ENCODE data around the gene MIOX. TPM values are rescaled to one million over a fixed set of nuclear protein-coding genes. Genes with fewer than 3 reads are reported as not detected.
A peak's percentile ranks its signal among the peaks of the same experiment; 100 is the strongest.
"Not testable (repeated sequence)": the region's sequence is repeated elsewhere in the genome, so short reads cannot be mapped to it uniquely, and the experiment has no call there.

Gene MIOX
- total RNA-seq, 1 donor from 2014 or later, result 0.29 TPM

DNA sequence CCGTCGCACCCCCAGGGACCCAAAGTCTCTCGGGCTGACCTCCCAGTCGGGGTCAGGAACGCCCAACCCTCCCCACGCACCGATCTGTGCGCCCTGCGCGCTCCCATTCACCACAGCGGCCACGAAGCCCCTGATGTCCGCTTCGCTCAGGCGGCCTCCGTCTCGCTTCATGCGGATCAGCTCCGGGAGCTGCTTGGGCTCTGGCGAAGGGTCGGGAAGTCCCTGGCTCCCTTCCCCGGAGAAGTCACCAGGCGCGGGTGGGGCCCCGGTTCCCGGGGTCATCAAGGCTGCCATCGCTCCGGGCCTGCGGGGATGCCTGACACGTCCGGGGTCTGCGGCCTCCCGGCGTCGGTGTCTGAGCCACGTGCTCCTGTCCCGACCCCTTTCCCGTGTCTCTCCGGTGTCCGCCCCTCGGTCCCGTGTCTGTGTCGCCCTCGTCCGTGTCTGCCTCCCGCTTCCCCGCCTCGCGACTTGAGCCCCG is 42.8 kb downstream of the MIOX start:
- no peak for DNase-seq (ENCODE audit: low spot score)
- H3K4me1 Mint-ChIP-seq (ENCODE audit: low read depth), result peaks cover 46% of the 10 kb centered on the region

DNA sequence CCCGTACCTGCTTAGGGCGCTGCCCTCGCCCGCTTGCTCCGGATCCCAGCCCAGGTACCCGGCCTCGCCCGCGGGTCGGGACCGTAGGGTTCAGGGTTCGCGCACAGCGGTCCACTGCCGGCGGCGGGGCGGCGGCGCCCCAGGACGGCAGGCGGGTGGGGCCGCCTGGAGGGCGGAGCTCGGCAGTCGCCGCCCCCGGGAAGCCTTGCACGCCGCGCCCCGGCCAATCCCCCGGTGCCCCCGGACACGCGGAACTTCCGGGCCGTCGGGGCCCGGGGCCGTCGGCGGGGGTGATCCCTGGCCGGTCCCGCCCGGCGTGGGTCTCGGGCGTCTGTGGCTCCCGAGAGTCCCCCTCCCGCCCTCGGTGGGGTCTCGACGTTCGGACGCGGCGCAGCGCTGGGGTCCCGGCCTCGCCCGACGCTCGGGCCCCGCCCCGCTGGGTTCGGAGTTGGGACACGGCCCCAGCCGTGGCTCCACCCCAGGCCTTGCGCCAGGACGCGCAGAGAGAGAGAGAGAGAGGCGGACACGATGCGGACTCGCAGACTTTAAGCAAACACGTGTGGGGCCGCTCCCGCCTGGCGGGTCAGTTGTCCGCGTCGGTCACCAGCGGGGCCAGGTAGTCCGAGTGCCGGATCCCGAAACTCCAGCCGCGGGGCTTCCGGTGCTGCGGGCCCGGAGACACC is 43.4 kb downstream of the MIOX start, which contains the start of gene TYMP:
TYMP (minus strand) TSS at position 116 of the 683 bp plus-strand sequence. CDS start 303 bp downstream, outside the sequence.
- intact Hi-C loops (cut with micrococcal nuclease), result loop anchor here (1.0 to 10.0 kb wide), 3 partner anchors 15 to 565 kb away; partner anchors contain the start of genes KLHDC7B and PIM3
- Mint-ChIP-seq H3K36me3 (ENCODE audit: low read depth) (peaks cover 7% of the 10 kb centered on the region), H3K4me1 (ENCODE audit: low read depth) (peaks cover 45% of the 10 kb centered on the region), H3K9me3 (no peaks in the 10 kb centered on the region), H3K27ac (peak within 1 kb of the TSS; percentile 99), H3K27me3 (ENCODE audit: insufficient read depth) (no peaks in the 10 kb centered on the region), H3K4me3 (peak within 1 kb of the TSS; percentile 93)
- peak; percentile 81 for DNase-seq (ENCODE audit: low spot score)

More for the DNA sequence above, 42.8 kb downstream of the MIOX start:
- peaks cover 11% of the 10 kb centered on the region for H3K36me3 Mint-ChIP-seq (ENCODE audit: low read depth)
- no peaks in the 10 kb centered on the region for H3K9me3 Mint-ChIP-seq
- H3K4me3 Mint-ChIP-seq, result peak overlapping the region; percentile 83
- H3K27me3 Mint-ChIP-seq (ENCODE audit: insufficient read depth), result no peaks in the 10 kb centered on the region
- peak overlapping the region; percentile 34 for H3K27ac Mint-ChIP-seq
- intact Hi-C loops (cut with micrococcal nuclease), result no loop called here

DNA sequence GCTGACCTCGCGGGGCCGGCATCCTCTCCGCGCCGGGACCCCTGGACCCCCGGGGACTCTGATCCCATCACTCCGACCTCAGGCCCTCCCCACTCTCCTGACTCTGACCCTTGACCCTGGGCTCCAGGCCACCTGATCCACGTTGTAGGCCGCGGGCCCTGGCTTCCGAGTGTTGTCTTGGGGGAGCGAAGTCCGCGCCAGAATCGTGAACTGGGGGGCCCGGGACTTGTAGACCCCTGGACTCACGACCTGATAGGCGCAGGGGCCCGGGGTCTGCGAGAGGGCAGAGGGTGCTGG is 43.9 kb downstream of the MIOX start:
- peaks cover 7% of the 10 kb centered on the region for H3K36me3 Mint-ChIP-seq (ENCODE audit: low read depth)
- H3K4me3 Mint-ChIP-seq, result peak overlapping the region; percentile 93
- no peaks in the 10 kb centered on the region for H3K9me3 Mint-ChIP-seq
- no peak for DNase-seq (ENCODE audit: low spot score)
- intact Hi-C loops (cut with micrococcal nuclease), result loop anchor here (1.0 to 10.0 kb wide), 3 partner anchors 14 to 566 kb away; partner anchors contain the start of genes KLHDC7B and PIM3
- H3K27ac Mint-ChIP-seq, result peak overlapping the region; percentile 99
- H3K27me3 Mint-ChIP-seq (ENCODE audit: insufficient read depth), result no peaks in the 10 kb centered on the region
- H3K4me1 Mint-ChIP-seq (ENCODE audit: low read depth), result peaks cover 45% of the 10 kb centered on the region

DNA sequence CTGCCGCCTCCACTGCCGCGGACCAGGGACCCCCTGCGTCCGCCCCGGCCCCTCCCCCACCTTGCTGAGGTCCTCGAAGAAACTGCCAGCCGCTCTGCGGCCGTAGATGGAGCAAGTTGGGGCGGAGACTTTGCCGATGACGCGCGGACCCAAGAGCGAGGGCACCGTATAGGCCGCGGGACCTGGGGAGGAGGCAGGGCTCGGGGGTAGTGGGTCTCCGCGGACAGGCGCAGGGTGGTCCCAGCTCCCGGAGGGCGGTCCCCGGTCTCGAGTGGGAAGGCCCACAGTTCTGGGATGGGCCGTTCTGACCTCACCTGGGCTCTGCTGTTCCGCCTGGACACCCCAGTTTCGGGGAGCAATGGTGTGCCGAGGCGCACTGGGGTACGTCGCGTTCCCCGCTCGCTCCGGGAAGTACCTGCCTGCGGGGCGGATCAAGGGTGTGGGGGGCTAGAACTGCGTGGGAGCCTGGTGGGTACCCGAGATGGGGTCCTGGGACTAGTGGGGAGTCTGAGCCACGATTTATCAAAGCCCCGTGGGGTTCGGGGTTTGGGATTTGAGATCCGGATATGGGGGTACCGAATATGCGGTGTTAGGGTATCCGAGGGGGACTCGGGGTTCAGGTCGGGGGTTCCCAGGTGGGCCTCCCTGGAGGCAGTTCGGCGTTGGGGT is 44.4 kb downstream of the MIOX start:
- Mint-ChIP-seq H3K9me3 (no peaks in the 10 kb centered on the region), H3K27me3 (ENCODE audit: insufficient read depth) (no peaks in the 10 kb centered on the region), H3K4me3 (peak overlapping the region; percentile 93), H3K4me1 (ENCODE audit: low read depth) (peaks cover 48% of the 10 kb centered on the region), H3K27ac (peak overlapping the region; percentile 99), H3K36me3 (ENCODE audit: low read depth) (peaks cover 7% of the 10 kb centered on the region)
- intact Hi-C loops (cut with micrococcal nuclease), result loop anchor here (1.0 to 10.0 kb wide), 6 partner anchors 8 to 566 kb away; partner anchors contain the start of genes CHKB, KLHDC7B and PIM3
- peak; percentile 83 for DNase-seq (ENCODE audit: low spot score)

DNA sequence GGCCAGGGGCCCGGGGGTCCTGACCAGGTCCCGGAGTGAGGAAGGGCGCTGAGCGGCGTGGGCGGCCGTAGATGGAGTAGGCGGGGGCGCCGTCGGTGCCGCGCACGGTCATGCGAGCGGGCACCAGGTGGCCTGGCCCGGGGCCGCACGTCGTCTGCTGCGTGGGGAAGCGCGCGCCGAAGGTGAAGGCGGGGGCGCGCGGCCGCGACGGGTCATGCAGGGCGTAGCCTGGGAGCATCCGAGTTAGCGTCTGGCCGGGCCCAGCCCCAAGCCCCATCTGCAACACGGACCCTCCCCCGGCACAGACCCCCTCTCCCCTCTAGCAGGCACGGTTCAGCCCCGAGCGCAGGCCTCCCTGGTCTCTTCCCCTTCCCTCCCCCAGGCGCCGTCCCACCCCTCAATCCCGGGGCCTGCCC is 44.9 kb downstream of the MIOX start:
- intact Hi-C loops (cut with micrococcal nuclease), result loop anchor here (1.0 to 10.0 kb wide), 5 partner anchors 8 to 567 kb away; partner anchors contain the start of genes CHKB, KLHDC7B and PIM3
- peak overlapping the region; percentile 99 for H3K27ac Mint-ChIP-seq

DNA sequence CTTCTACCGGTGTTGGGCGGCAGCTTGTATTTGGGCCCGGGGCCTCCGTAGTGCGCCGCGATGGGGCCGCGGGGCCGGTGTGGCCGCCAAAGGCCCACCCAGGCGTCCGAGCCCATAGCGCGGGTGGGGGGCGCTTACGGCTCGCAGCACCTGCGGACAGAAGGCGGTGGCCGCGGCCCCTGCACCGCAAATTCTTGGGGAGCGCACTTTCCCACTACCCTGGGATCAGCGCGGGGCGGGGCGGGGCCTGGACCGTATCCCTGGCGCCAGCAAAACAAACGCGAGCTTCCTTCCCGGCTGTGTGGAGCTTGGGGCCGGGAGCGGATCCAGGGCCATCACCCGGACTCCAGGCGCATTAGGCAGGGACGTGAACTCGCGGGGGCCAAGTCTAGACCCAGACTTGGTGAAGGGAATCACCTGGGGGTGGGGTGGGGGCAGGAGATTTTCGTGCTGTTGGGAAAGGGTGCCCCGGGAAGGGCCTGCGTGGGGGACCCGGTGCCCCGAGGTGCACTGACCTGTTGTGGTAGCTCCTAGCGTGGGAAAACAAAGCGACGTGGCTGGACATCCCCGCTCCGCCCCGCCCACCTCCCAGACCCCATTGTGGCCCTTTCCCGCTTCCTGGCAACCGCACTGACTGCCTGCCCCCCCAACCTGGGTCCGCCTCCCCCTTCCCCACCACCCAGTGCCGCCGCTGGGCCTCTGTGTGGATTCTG is 45.5 kb downstream of the MIOX start:
- H3K9me3 Mint-ChIP-seq, result no peaks in the 10 kb centered on the region
- H3K27me3 Mint-ChIP-seq (ENCODE audit: insufficient read depth), result no peaks in the 10 kb centered on the region
- H3K4me1 Mint-ChIP-seq (ENCODE audit: low read depth), result peaks cover 56% of the 10 kb centered on the region
- peak overlapping the region; percentile 99 for H3K27ac Mint-ChIP-seq
- peak overlapping the region; percentile 93 for H3K4me3 Mint-ChIP-seq
- DNase-seq (ENCODE audit: low spot score), result no peak
- intact Hi-C loops (cut with micrococcal nuclease), result loop anchor here (1.0 to 10.0 kb wide), 5 partner anchors 7 to 567 kb away; partner anchors contain the start of genes CHKB, KLHDC7B and PIM3
- peaks cover 7% of the 10 kb centered on the region for H3K36me3 Mint-ChIP-seq (ENCODE audit: low read depth)

More for the DNA sequence above, 44.9 kb downstream of the MIOX start:
- H3K4me1 Mint-ChIP-seq (ENCODE audit: low read depth), result peaks cover 53% of the 10 kb centered on the region
- H3K27me3 Mint-ChIP-seq (ENCODE audit: insufficient read depth), result no peaks in the 10 kb centered on the region
- H3K4me3 Mint-ChIP-seq, result peak overlapping the region; percentile 93
- H3K9me3 Mint-ChIP-seq, result no peaks in the 10 kb centered on the region
- peak; percentile 75 for DNase-seq (ENCODE audit: low spot score)
- peaks cover 7% of the 10 kb centered on the region for H3K36me3 Mint-ChIP-seq (ENCODE audit: low read depth)

DNA sequence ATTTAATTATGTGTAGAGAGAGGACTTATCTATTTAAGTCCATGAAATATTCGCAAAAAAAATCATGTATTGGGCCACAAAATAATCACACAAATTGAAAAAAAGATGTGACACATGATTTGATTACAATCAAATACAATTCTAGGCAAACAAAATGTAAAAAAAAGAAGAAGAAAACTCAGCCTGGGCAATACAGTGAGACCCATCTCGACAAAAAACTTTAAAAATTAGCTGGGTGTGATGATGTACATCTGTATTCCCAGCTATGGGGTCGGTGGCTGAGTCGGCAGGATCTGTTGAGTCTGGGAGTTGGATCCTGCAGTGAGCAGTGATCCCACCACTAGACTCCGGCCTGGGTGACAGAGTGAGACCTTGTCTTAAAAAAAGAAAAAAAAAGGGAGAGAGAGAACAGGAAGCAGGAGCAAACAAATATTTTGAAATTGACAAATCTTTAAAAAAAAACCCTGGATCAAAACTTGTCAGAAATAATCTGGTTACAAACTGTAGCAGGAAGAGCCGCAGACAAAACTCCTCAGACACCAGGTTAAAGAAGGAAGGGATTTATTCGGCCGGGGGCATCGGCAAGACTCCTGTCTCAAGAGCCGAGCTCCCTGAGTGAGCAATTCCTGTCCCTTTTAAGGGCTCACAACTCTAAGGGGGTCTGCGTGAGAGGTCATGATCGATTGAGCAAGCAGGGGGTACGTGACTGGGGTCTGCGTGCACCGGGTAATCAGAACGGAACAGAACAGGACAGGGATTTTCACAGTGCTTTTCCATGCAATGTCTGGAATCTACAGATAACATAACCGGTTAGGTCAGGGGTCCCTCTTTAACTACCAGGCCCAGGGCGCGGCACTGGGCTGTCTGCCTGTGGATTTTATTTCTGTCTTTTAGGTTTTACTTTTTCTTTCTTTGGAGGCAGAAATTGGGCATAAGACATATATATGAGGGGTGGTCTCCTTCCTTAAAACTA is 46.5 kb downstream of the MIOX start:
- DNase-seq (ENCODE audit: low spot score), result no peak
- Mint-ChIP-seq H3K36me3 (ENCODE audit: low read depth) (peaks cover 6% of the 10 kb centered on the region), H3K9me3 (no peaks in the 10 kb centered on the region), H3K4me3 (peak overlapping the region; percentile 93), H3K27me3 (ENCODE audit: insufficient read depth) (no peaks in the 10 kb centered on the region), H3K4me1 (ENCODE audit: low read depth) (peaks cover 54% of the 10 kb centered on the region), H3K27ac (peak overlapping the region; percentile 89)
- intact Hi-C loops (cut with micrococcal nuclease), result loop anchor here (10.0 kb wide), 1 partner anchor 568 kb away; the partner anchor contains the start of gene PIM3

DNA sequence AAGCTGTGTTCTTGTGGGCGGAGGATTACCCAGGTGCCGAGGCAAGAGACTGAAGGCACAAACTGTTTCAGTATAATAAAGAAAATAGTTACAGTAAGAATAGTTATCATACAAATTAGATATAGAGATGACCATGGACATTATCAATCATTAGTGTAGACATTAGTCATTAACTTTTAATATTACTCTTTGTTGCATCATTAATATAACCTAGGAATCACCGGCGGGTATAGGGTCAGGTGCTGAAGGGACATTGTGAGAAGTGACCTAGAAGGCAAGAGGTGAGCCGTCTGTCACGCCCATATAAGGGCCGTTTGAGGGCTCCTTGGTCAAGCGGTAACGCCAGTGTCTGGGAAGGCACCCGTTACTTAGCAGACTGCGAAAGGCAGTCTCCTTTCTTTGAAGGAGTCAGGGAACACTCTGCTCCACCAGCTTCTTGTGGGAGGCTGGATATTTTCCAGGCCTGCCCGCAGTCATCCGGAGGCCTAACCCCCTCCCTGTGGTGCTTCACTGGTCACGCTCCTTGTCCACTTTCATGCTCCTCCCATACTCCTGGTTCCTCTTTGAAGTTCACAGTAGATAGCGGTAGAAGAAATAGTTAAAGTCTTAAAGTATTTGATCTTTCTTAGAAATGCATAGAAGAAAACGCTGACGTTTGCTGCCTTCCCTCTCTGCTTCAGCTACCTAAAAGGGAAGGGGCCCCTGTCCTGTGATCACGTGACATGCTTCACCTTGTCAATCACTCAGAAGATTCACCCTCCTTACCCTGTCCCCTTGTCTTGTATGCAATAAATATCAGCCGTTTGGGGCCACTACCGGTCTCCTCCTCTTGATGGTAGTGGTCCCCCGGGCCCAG is 47.4 kb downstream of the MIOX start:
- not testable (repeated sequence) for DNase-seq (ENCODE audit: low spot score)
- H3K4me3 Mint-ChIP-seq, result peak overlapping the region; percentile 60

DNA sequence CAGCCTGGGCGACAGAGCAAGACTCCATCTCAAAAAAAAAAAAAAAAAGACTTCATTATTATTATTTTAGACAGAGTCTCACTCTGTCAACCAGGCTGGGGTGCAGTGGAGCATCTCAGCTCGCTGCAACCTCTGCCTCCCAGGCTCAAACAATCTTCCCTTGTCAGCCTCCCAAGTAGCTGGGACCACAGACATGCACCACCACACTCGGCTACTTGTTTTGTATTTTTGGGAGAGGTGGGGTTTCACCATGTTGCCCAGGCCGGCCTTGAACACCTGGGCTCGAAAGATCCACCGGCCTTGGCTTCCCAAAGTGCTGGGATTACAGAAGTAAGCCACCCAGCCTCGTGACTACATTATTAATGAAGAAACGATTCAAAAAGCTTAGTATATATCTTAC is 48.5 kb downstream of the MIOX start:
- Mint-ChIP-seq H3K27ac (no peak overlapping the region), H3K27me3 (ENCODE audit: insufficient read depth) (no peaks in the 10 kb centered on the region), H3K9me3 (no peaks in the 10 kb centered on the region), H3K4me1 (ENCODE audit: low read depth) (peaks cover 62% of the 10 kb centered on the region), H3K4me3 (no peak overlapping the region), H3K36me3 (ENCODE audit: low read depth) (peaks cover 6% of the 10 kb centered on the region)
- DNase-seq (ENCODE audit: low spot score), result no peak
- intact Hi-C loops (cut with micrococcal nuclease), result loop anchor here (5.0 to 10.0 kb wide), 2 partner anchors 157 to 570 kb away; partner anchors contain the start of gene PIM3

More for the DNA sequence above, 47.4 kb downstream of the MIOX start:
- intact Hi-C loops (cut with micrococcal nuclease), result loop anchor here (10.0 kb wide), 1 partner anchor 569 kb away; the partner anchor contains the start of gene PIM3
- H3K9me3 Mint-ChIP-seq; H3K27me3 Mint-ChIP-seq (ENCODE audit: insufficient read depth); H3K36me3 Mint-ChIP-seq (ENCODE audit: low read depth): not testable (repeated sequence)
- Mint-ChIP-seq H3K4me1 (ENCODE audit: low read depth) (peaks cover 53% of the 10 kb centered on the region), H3K27ac (peak overlapping the region; percentile 89)

DNA sequence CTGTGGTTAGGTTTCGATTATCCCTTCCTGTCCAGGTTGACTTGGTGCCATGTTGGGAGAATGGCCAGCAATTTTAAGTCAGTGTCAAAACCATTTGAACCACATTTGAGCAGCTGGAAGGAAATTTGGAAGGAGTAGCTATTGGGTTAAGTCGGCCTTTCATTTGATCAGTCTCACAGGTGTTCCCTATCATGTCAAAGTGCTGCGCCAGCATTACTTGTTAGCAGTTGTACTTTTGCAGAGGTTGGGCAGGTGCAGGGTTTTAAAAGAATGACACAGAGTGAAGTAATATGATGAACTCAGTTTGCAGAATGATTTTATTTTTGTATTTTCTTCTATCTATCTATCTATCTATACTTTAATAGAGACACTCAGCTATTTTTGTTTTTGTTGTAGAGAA is 49.6 kb downstream of the MIOX start:
- no peak overlapping the region for H3K4me3 Mint-ChIP-seq
- H3K9me3 Mint-ChIP-seq, result no peaks in the 10 kb centered on the region
- intact Hi-C loops (cut with micrococcal nuclease), result loop anchor here (5.0 to 10.0 kb wide), 2 partner anchors 156 to 571 kb away; partner anchors contain the start of gene PIM3
- peaks cover 72% of the 10 kb centered on the region for H3K4me1 Mint-ChIP-seq (ENCODE audit: low read depth)
- no peaks in the 10 kb centered on the region for H3K27me3 Mint-ChIP-seq (ENCODE audit: insufficient read depth)
- no peak for DNase-seq (ENCODE audit: low spot score)
- no peak overlapping the region for H3K27ac Mint-ChIP-seq
- peaks cover 6% of the 10 kb centered on the region for H3K36me3 Mint-ChIP-seq (ENCODE audit: low read depth)

DNA sequence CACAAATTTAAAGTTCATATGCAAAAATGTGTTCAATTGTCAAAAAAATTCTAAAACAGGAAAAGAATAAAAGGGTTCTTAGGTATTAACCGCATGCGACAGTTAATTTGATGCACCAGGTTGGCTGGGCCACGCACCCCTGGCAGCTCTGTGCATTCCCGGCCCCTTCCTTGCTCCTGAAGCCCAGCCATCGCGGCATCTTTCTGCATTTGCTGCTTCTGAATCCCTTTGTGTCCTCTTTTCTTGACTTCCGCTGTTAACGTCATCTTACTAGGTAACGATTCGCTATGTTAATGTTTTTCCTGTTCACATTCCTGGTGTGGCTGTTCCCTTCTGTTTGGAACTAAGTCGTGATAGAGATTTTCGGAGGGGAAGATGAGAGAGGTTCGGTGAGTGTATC is 51.1 kb downstream of the MIOX start:
- Mint-ChIP-seq H3K36me3 (ENCODE audit: low read depth) (peaks cover 8% of the 10 kb centered on the region), H3K4me3 (peak overlapping the region; percentile 41), H3K27me3 (ENCODE audit: insufficient read depth) (no peaks in the 10 kb centered on the region), H3K27ac (peak overlapping the region; percentile 97), H3K4me1 (ENCODE audit: low read depth) (peaks cover 84% of the 10 kb centered on the region), H3K9me3 (no peaks in the 10 kb centered on the region)
- no peak for DNase-seq (ENCODE audit: low spot score)
- intact Hi-C loops (cut with micrococcal nuclease), result loop anchor here (2.0 to 10.0 kb wide), 3 partner anchors 83 to 573 kb away; partner anchors contain the start of gene PIM3

Data from activated T-helper 1 cell treated with anti-CD3 and anti-CD28 coated beads, Interleukin-12 subunit alpha, Interleukin-12 subunit beta, Interleukin-2, Interleukin-4 antibody, amounts not matched to agents 30 ng/mL and 10 ng/mL and 1 ng/mL, durations not matched to agents 14 hours and 24 hours and 36 hours (primary cell).